SU-DHL-6 (cell line): ENCODE data around the gene PIBF1.

ENCODE experiments used
- H2AFZ ChIP-seq: fragments of 200-600 bp; sonication (generic); 2 replicates; pipeline ENCODE4 v1.6.1; 2014; ENCODE audit warnings: low read depth, mild to moderate bottlenecking, moderate library complexity, mixed read lengths, antibody characterized with exemption, low read length; ENCODE audit not compliant: severe bottlenecking
- H3F3A ChIP-seq: fragments of 200-600 bp; shearing (Covaris generic); 2 replicates; pipeline ENCODE4 v1.6.0; 2016; ENCODE audit warnings: antibody characterized with exemption, mild to moderate bottlenecking; ENCODE audit not compliant: insufficient read depth
- H3K27ac ChIP-seq: fragments of 200-600 bp; sonication (generic); 2 replicates; pipeline ENCODE4 v1.5.1; 2016; ENCODE audit warnings: low read depth, mild to moderate bottlenecking, low read length, moderate library complexity, mixed read lengths
- H3K27me3 ChIP-seq: fragments of 200-600 bp; sonication (generic), shearing (Covaris generic); 2 replicates; pipeline ENCODE4 v1.6.0; 2014; ENCODE audit warnings: mild to moderate bottlenecking, low read length
- H3K36me3 ChIP-seq: fragments of 200-600 bp; sonication (generic); 2 replicates; pipeline ENCODE4 v1.6.1; 2014; ENCODE audit warnings: mild to moderate bottlenecking, low read length, mixed read lengths
- H3K4me2 ChIP-seq: fragments of 300-600, 200-600 bp; shearing (Covaris generic), sonication (generic); 2 replicates; pipeline ENCODE4 v1.6.0; 2014; ENCODE audit warnings: low read length, low read depth, mild to moderate bottlenecking; ENCODE audit not compliant: poor library complexity, severe bottlenecking
- H3K4me3 ChIP-seq: fragments of 200-600 bp; sonication (generic); 2 replicates; pipeline ENCODE4 v1.5.1; 2014; ENCODE audit warnings: antibody characterized with exemption, low read length, mild to moderate bottlenecking, mixed read lengths; ENCODE audit not compliant: insufficient read depth, poor library complexity, severe bottlenecking
- H3K79me2 ChIP-seq: fragments of 200-600 bp; sonication (generic); 2 replicates; pipeline ENCODE4 v1.6.1; 2014; ENCODE audit warnings: mild to moderate bottlenecking, low read length, moderate library complexity; ENCODE audit not compliant: insufficient read depth
- H3K9ac ChIP-seq: fragments of 200-600 bp; sonication (generic); 2 replicates; pipeline ENCODE4 v1.7.0; 2014; ENCODE audit warnings: mild to moderate bottlenecking, low read length
- H3K9me2 ChIP-seq: fragments of 200-600 bp; sonication (generic); replicated peaks from 2 replicates; pipeline ENCODE4 v1.6.1; 2014; ENCODE audit warnings: low read length; ENCODE audit not compliant: insufficient read depth
- H3K9me3 ChIP-seq: fragments of 200-600 bp; sonication (generic); 2 replicates; pipeline ENCODE4 v1.6.1; 2014; ENCODE audit warnings: low read length, mixed read lengths; ENCODE audit not compliant: insufficient read depth
- H4K20me1 ChIP-seq: fragments of 200-600 bp; sonication (generic); 2 replicates; pipeline ENCODE4 v1.6.1; 2014; ENCODE audit warnings: low read depth, mild to moderate bottlenecking, antibody characterized with exemption, low read length, moderate library complexity, mixed read lengths
- CTCF ChIP-seq: fragments of 200-600 bp; sonication (generic); IDR thresholded peaks from one replicate; pipeline ENCODE4 v1.5.1; 2017; ENCODE audit warnings: antibody characterized with exemption, mild to moderate bottlenecking, low read length, moderate library complexity; ENCODE audit not compliant: insufficient read depth, poor library complexity, severe bottlenecking
- EZH2phosphoT487 ChIP-seq: fragments of 200-600 bp; sonication (generic), shearing (Covaris generic); conservative IDR thresholded peaks from 2 replicates; pipeline ENCODE4 v1.6.1; 2018; ENCODE audit warnings: mild to moderate bottlenecking, antibody characterized with exemption, low read length, moderate library complexity, mixed read lengths

PIBF1 gene

GRCh38 chr13:72960114-72960513 lies 178.2 kb downstream of the PIBF1 start:
- no peaks in the 10 kb centered on the region for H3K36me3 ChIP-seq
- H3K4me2 ChIP-seq, result no peak overlapping the region
- no peaks in the 10 kb centered on the region for H3K79me2 ChIP-seq
- H2AFZ ChIP-seq, result no peak overlapping the region
- H3K9me3 ChIP-seq, result no peaks in the 10 kb centered on the region
- H4K20me1 ChIP-seq, result no peaks in the 10 kb centered on the region
- no peak overlapping the region for H3K9ac ChIP-seq
- H3F3A ChIP-seq, result no peaks in the 10 kb centered on the region
- TF ChIP-seq EZH2phosphoT487 (no peak), CTCF (no peak)
- H3K27ac ChIP-seq, result no peak overlapping the region
- no peak overlapping the region for H3K4me3 ChIP-seq
- H3K27me3 ChIP-seq, result no peaks in the 10 kb centered on the region
- no peaks in the 10 kb centered on the region for H3K9me2 ChIP-seq

GRCh38 chr13:72960541-72960940 lies 178.6 kb downstream of the PIBF1 start:
- no peak overlapping the region for H3K4me2 ChIP-seq

GRCh38 chr13:72963762-72964161 lies 181.8 kb downstream of the PIBF1 start:
- H3K4me2 ChIP-seq, result no peak overlapping the region
- TF ChIP-seq EZH2phosphoT487, result no peak
- TF ChIP-seq CTCF, result no peak

More at GRCh38 chr13:72960541-72960940, 178.6 kb downstream of the PIBF1 start:
- no peaks in the 10 kb centered on the region for H3K9me2 ChIP-seq
- TF ChIP-seq EZH2phosphoT487 (no peak), CTCF (no peak)
- H3K4me3 ChIP-seq, result no peak overlapping the region
- no peak overlapping the region for H3K9ac ChIP-seq
- no peak overlapping the region for H2AFZ ChIP-seq
- no peaks in the 10 kb centered on the region for H3K9me3 ChIP-seq
- no peaks in the 10 kb centered on the region for H4K20me1 ChIP-seq
- H3K27ac ChIP-seq, result no peak overlapping the region
- H3K36me3 ChIP-seq, result no peaks in the 10 kb centered on the region
- no peaks in the 10 kb centered on the region for H3K27me3 ChIP-seq
- H3F3A ChIP-seq, result no peaks in the 10 kb centered on the region
- H3K79me2 ChIP-seq, result no peaks in the 10 kb centered on the region

More at GRCh38 chr13:72963762-72964161, 181.8 kb downstream of the PIBF1 start:
- Histone ChIP-seq H3K9me3 (no peaks in the 10 kb centered on the region), H4K20me1 (no peaks in the 10 kb centered on the region), H3K27ac (no peak overlapping the region), H2AFZ (no peak overlapping the region), H3K36me3 (no peaks in the 10 kb centered on the region), H3K9me2 (no peaks in the 10 kb centered on the region), H3K27me3 (no peaks in the 10 kb centered on the region), H3K79me2 (no peaks in the 10 kb centered on the region), H3K4me3 (no peak overlapping the region), H3F3A (no peaks in the 10 kb centered on the region), H3K9ac (no peak overlapping the region)
